Glutamatergic neuron (in vitro differentiated cells): ENCODE data around the gene EFEMP1. TPM values are rescaled to one million over a fixed set of nuclear protein-coding genes. Genes with fewer than 3 reads are reported as not detected.

Experiments
- DNase-seq: peaks from one replicate; pipeline ENCODE4 v3.0.0; 2022
- H3K27ac Mint-ChIP-seq: one replicate; pipeline ENCODE4 v1.8.0; 2020; ENCODE audit warnings: mild to moderate bottlenecking, mixed read lengths, inconsistent platforms; ENCODE audit not compliant: unreplicated experiment
- H3K27me3 Mint-ChIP-seq: one replicate; pipeline ENCODE4 v1.8.0; 2020; ENCODE audit warnings: mild to moderate bottlenecking, moderate library complexity, mixed read lengths, inconsistent platforms; ENCODE audit not compliant: unreplicated experiment
- H3K36me3 Mint-ChIP-seq: one replicate; pipeline ENCODE4 v1.8.0; 2020; ENCODE audit warnings: mild to moderate bottlenecking, mixed read lengths, inconsistent platforms; ENCODE audit not compliant: unreplicated experiment
- H3K4me1 Mint-ChIP-seq: one replicate; pipeline ENCODE4 v1.8.0; 2020; ENCODE audit warnings: mild to moderate bottlenecking, low read depth, mixed read lengths, inconsistent platforms; ENCODE audit not compliant: unreplicated experiment
- H3K4me3 Mint-ChIP-seq: one replicate; pipeline ENCODE4 v1.8.0; 2020; ENCODE audit warnings: mild to moderate bottlenecking, mixed read lengths, inconsistent platforms; ENCODE audit not compliant: unreplicated experiment
- H3K9me3 Mint-ChIP-seq: one replicate; pipeline ENCODE4 v1.8.0; 2020; ENCODE audit warnings: mild to moderate bottlenecking, moderate library complexity, mixed read lengths, inconsistent platforms; ENCODE audit not compliant: unreplicated experiment
- CTCF ChIP-seq: fragments of 200-600 bp; sonication (generic); IDR thresholded peaks from one replicate; pipeline ENCODE4 v1.5.0; 2021; ENCODE audit not compliant: partially characterized antibody, unreplicated experiment
- total RNA-seq: library from RNA; stranded (reverse); fragmentation: NEBNext Ultra II Directional; extraction: Animal tissue kit (Norgen Biotek cat#: 25700); gene quantifications from one replicate; pipeline ENCODE4 v1.2.1, GENCODE V29; 2021; ENCODE audit not compliant: unreplicated experiment

Gene EFEMP1
- total RNA-seq, 1 donor from 2014 or later, result 1.2 TPM

GRCh38 chr2:55902971-55903370, 20.6 kb downstream of the EFEMP1 start:
- Mint-ChIP-seq H3K9me3 (no peaks in the 10 kb centered on the region), H3K36me3 (no peaks in the 10 kb centered on the region), H3K4me3 (no peak overlapping the region), H3K27ac (no peak overlapping the region), H3K27me3 (no peaks in the 10 kb centered on the region), H3K4me1 (no peaks in the 10 kb centered on the region)
- no peak for TF ChIP-seq CTCF
- no peak for DNase-seq

GRCh38 chr2:55902429-55902828, 21.2 kb downstream of the EFEMP1 start:
- no peak for TF ChIP-seq CTCF
- Mint-ChIP-seq H3K27me3 (no peaks in the 10 kb centered on the region), H3K4me3 (no peak overlapping the region), H3K9me3 (no peaks in the 10 kb centered on the region), H3K36me3 (no peaks in the 10 kb centered on the region), H3K4me1 (no peaks in the 10 kb centered on the region), H3K27ac (no peak overlapping the region)
- DNase-seq, result no peak

GRCh38 chr2:55901941-55902340, 21.6 kb downstream of the EFEMP1 start:
- no peaks in the 10 kb centered on the region for H3K9me3 Mint-ChIP-seq
- no peak for TF ChIP-seq CTCF
- no peak for DNase-seq
- no peak overlapping the region for H3K27ac Mint-ChIP-seq
- no peaks in the 10 kb centered on the region for H3K36me3 Mint-ChIP-seq
- no peaks in the 10 kb centered on the region for H3K27me3 Mint-ChIP-seq
- no peaks in the 10 kb centered on the region for H3K4me1 Mint-ChIP-seq
- no peak overlapping the region for H3K4me3 Mint-ChIP-seq

DNA sequence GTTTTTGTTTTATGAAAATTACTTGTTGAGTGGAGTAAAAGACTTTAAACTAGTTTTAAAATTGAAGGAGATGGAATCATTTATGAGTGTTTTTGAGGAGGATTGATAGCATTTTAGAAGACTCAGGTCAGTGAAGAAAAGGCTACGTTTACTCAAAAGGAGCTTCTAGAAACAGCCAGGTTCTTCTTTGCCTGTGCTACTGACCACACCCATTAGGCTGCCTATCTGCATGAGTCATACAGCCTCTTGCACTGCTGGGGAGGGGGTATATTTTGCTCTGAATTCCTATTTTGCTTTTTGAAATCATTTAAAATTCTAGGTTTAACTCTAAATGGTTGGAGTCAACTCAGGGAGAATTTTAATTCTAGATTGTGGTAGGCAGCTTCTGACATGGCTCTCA, 22.3 kb downstream of the EFEMP1 start:
- no peak for TF ChIP-seq CTCF
- DNase-seq, result no peak
- Mint-ChIP-seq H3K4me1 (no peaks in the 10 kb centered on the region), H3K4me3 (no peak overlapping the region), H3K9me3 (no peaks in the 10 kb centered on the region), H3K27ac (no peak overlapping the region), H3K27me3 (no peaks in the 10 kb centered on the region), H3K36me3 (no peaks in the 10 kb centered on the region)

- no peak overlapping the region for H3K27ac Mint-ChIP-seq
- H3K36me3 Mint-ChIP-seq, result no peaks in the 10 kb centered on the region
- no peak for DNase-seq
- H3K9me3 Mint-ChIP-seq, result no peaks in the 10 kb centered on the region
- no peaks in the 10 kb centered on the region for H3K27me3 Mint-ChIP-seq
- H3K4me1 Mint-ChIP-seq, result no peaks in the 10 kb centered on the region
- no peak overlapping the region for H3K4me3 Mint-ChIP-seq
- no peak for TF ChIP-seq CTCF
These were observed 23.7 kb downstream of the EFEMP1 start for GRCh38 chr2:55899881-55900280.
